GM12865 (cell line): ENCODE measurements around the gene WSB1.
A peak's percentile ranks its signal among the peaks of the same experiment; 100 is the strongest.

Source experiments
- DNase-seq: peaks from one replicate; pipeline ENCODE4 v3.0.0; 2010; ENCODE audit warnings: low read depth
- H3K4me3 ChIP-seq: 2 replicates; pipeline ENCODE4 v1.5.1; 2011; ENCODE audit warnings: mild to moderate bottlenecking, low read depth, low read length, control low read depth
- CTCF ChIP-seq: IDR thresholded peaks from 2 replicates; pipeline ENCODE4 v1.5.1; 2011; ENCODE audit warnings: low read length, control low read depth, low read depth, inconsistent platforms; ENCODE audit not compliant: insufficient read depth; ENCODE audit errors: missing control alignments

The WSB1 gene

GRCh38 chr17:27345141-27345904 lies 51.4 kb downstream of the WSB1 start:
- no peak overlapping the region for H3K4me3 ChIP-seq
- no peak for TF ChIP-seq CTCF
- no peak for DNase-seq

- TF ChIP-seq CTCF, result no peak
- no peak overlapping the region for H3K4me3 ChIP-seq
- DNase-seq, result no peak
Observed at GRCh38 chr17:27346228-27346899, 52.5 kb downstream of the WSB1 start.

GRCh38 chr17:27348196-27348595 lies 54.3 kb downstream of the WSB1 start:
- H3K4me3 ChIP-seq, result peak overlapping the region; percentile 50
- no peak for DNase-seq
- no peak for TF ChIP-seq CTCF

- no peak for DNase-seq
- no peak overlapping the region for H3K4me3 ChIP-seq
- TF ChIP-seq CTCF, result no peak
Observed at GRCh38 chr17:27349540-27350021, 55.7 kb downstream of the WSB1 start.

GRCh38 chr17:27351759-27352158 lies 57.8 kb downstream of the WSB1 start:
- no peak for DNase-seq

GRCh38 chr17:27352448-27353032 lies 58.6 kb downstream of the WSB1 start:
- TF ChIP-seq CTCF, result no peak
- DNase-seq, result no peak
- peak overlapping the region; percentile 90 for H3K4me3 ChIP-seq

More at GRCh38 chr17:27351759-27352158, 57.8 kb downstream of the WSB1 start:
- TF ChIP-seq CTCF, result no peak
- no peak overlapping the region for H3K4me3 ChIP-seq
